Panc1 (cell line): ENCODE results near the gene SORL1. TPM values are rescaled to one million over a fixed set of nuclear protein-coding genes. Genes with fewer than 3 reads are reported as not detected.

Experiments
- ATAC-seq: fragments of 200-7000 bp; cut with Tn5 transposase; 2 replicates; pipeline ENCODE4 v1.9.1; 2020; ENCODE audit warnings: mild to moderate bottlenecking, moderate library complexity
- BruUV-seq: library from RNA; stranded (reverse); fragments of 400-500 nt; replicated peaks from 2 replicates; lab custom pipeline; 2021; lab: Mats Ljungman, UMichigan
- CTCF ChIA-PET: fragments of 300-600 bp; sonication (Branson Sonifier 250); formaldehyde crosslinking; loops from one replicate; lab custom pipeline; 2022; ENCODE audit warnings: antibody characterized with exemption; lab: Charles Lee
- POLR2A ChIA-PET: fragments of 300-600 bp; sonication (Branson Sonifier 250); formaldehyde crosslinking; loops from one replicate; lab custom pipeline; 2022; ENCODE audit warnings: antibody characterized with exemption; lab: Charles Lee
- DNase-seq: peaks from one replicate; pipeline ENCODE4 v3.0.0-alpha.2; 2010; ENCODE audit warnings: low read depth, low spot score
- H3K27ac ChIP-seq: 2 replicates; pipeline ENCODE4 v1.5.1; 2011; ENCODE audit warnings: mild to moderate bottlenecking, low read length, inconsistent platforms
- H3K27me3 ChIP-seq: fragments of 200-500 bp; sonication (Bioruptor generic); 2 replicates; pipeline ENCODE4 v1.6.0; 2014; ENCODE audit warnings: low read length, inconsistent platforms; ENCODE audit not compliant: control insufficient read depth, insufficient read depth
- H3K36me3 ChIP-seq: fragments of 200-500 bp; sonication (Bioruptor generic); 2 replicates; pipeline ENCODE4 v1.5.1; 2014; ENCODE audit warnings: inconsistent platforms, mild to moderate bottlenecking, low read length, moderate library complexity; ENCODE audit not compliant: control insufficient read depth, insufficient read depth
- H3K4me1 ChIP-seq: 2 replicates; pipeline ENCODE4 v1.5.1; 2011; ENCODE audit warnings: inconsistent platforms, mild to moderate bottlenecking, low read length, moderate library complexity; ENCODE audit not compliant: control insufficient read depth, insufficient read depth
- H3K4me3 ChIP-seq, 2 experiments: 2 replicates each; pipeline ENCODE4 v1.5.1; 2011 to 2012; ENCODE audit warnings: low read depth in 2 of 2, low read length in 2 of 2, mild to moderate bottlenecking in 2 of 2, inconsistent platforms in 1 of 2, moderate library complexity in 1 of 2
- H3K9me3 ChIP-seq: fragments of 200-500 bp; sonication (Bioruptor generic); 2 replicates; pipeline ENCODE4 v1.5.1; 2014; ENCODE audit warnings: low read depth, mild to moderate bottlenecking, inconsistent platforms, low read length, moderate library complexity; ENCODE audit not compliant: control insufficient read depth, insufficient read depth
- POLR2AphosphoS5 ChIP-seq: IDR thresholded peaks from 2 replicates; pipeline ENCODE4 v1.6.1; 2012; ENCODE audit warnings: mild to moderate bottlenecking, low read depth, low read length, moderate library complexity
- SIN3A ChIP-seq: IDR thresholded peaks from 2 replicates; pipeline ENCODE4 v1.6.1; 2012; ENCODE audit warnings: low read depth, mild to moderate bottlenecking, low read length, moderate library complexity, borderline replicate concordance; ENCODE audit not compliant: insufficient read depth
- TCF7L2 ChIP-seq: IDR thresholded peaks from 2 replicates; pipeline ENCODE4 v1.6.1; 2011; ENCODE audit warnings: mild to moderate bottlenecking, low read depth, low read length, inconsistent platforms
- in situ Hi-C: cut with HindIII; loops from 2 replicates; pipeline ENCODE4 v1.10.0; 2016; ENCODE audit warnings: low sequenced_read_pairs, low pct_unique_long_range_greater_than_20kb
- intact Hi-C: fragments of 100-400 bp; cut with micrococcal nuclease; formaldehyde crosslinking; loops from one replicate; pipeline ENCODE4 v1.10.0; 2022; ENCODE audit not compliant: unreplicated experiment
- total RNA-seq: library from RNA; stranded (reverse); gene quantifications from one replicate; pipeline ENCODE4 v1.2.1, GENCODE V29; 2021; ENCODE audit not compliant: unreplicated experiment
- TF ChIP-seq, protein P1 (sequence below), 2 experiments: IDR thresholded peaks; 2 replicates each; pipeline ENCODE4 v1.6.1; 2011 to 2012; ENCODE audit warnings: low read depth in 2 of 2, control low read depth in 1 of 2, low read length in 1 of 2, mild to moderate bottlenecking in 1 of 2, moderate library complexity in 1 of 2; ENCODE audit not compliant: insufficient read depth in 1 of 2
- TF ChIP-seq, protein P2 (sequence below): fragments of 450-650 bp; IDR thresholded peaks from 2 replicates; pipeline ENCODE4 v1.5.1; 2017; ENCODE audit warnings: mild to moderate bottlenecking

SORL1 gene
- total RNA-seq, 1 experiment from 2014 or later: 36.3 TPM

DNA sequence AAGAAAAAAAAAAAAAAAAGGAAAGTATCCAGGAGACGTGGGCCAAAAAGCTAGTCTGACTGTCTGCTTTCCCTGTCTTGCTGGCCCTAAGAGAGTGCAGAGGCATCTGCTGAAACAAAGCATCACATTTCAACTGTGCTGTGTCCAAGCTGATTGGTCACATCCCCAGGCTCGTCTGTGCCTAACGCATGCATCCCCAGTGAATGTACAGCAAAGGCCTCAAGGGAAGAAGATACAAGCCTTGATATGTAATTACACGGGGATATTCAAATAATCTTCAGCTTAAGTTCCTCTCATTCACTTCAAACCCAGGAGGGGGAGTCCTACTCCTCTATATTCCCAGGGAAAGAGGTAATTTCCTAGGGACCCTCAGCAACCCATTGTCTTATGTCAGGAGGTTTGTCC, 5.4 kb upstream of the SORL1 start:
- no peak for ATAC-seq
- no peak overlapping the region for H3K27ac ChIP-seq
- intact Hi-C loops: loop anchor here (2.0 kb wide), 1 partner anchor 144 kb away; no protein-coding TSS in a partner anchor
- no peaks in the 10 kb centered on the region for H3K36me3 ChIP-seq
- BruUV-seq: no TSS peak
- no peak for DNase-seq
- CTCF ChIA-PET: interaction anchor here (0.7 kb wide), 2 partner anchors 18 to 208 kb away, joined by 3 to 7 read pairs; no protein-coding TSS in a partner anchor
- no peak overlapping the region for H3K4me3 ChIP-seq
- no peaks in the 10 kb centered on the region for H3K9me3 ChIP-seq
- POLR2A ChIA-PET: interaction anchor here (0.6 kb wide), 1 partner anchor 80 kb away, joined by 6 read pairs; no protein-coding TSS in a partner anchor
- H3K4me1 ChIP-seq: peaks cover 10% of the 10 kb centered on the region
- TF ChIP-seq, protein P1, sequence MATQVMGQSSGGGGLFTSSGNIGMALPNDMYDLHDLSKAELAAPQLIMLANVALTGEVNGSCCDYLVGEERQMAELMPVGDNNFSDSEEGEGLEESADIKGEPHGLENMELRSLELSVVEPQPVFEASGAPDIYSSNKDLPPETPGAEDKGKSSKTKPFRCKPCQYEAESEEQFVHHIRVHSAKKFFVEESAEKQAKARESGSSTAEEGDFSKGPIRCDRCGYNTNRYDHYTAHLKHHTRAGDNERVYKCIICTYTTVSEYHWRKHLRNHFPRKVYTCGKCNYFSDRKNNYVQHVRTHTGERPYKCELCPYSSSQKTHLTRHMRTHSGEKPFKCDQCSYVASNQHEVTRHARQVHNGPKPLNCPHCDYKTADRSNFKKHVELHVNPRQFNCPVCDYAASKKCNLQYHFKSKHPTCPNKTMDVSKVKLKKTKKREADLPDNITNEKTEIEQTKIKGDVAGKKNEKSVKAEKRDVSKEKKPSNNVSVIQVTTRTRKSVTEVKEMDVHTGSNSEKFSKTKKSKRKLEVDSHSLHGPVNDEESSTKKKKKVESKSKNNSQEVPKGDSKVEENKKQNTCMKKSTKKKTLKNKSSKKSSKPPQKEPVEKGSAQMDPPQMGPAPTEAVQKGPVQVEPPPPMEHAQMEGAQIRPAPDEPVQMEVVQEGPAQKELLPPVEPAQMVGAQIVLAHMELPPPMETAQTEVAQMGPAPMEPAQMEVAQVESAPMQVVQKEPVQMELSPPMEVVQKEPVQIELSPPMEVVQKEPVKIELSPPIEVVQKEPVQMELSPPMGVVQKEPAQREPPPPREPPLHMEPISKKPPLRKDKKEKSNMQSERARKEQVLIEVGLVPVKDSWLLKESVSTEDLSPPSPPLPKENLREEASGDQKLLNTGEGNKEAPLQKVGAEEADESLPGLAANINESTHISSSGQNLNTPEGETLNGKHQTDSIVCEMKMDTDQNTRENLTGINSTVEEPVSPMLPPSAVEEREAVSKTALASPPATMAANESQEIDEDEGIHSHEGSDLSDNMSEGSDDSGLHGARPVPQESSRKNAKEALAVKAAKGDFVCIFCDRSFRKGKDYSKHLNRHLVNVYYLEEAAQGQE (IDR thresholded peaks at IDR 0.05; ENCODE audit: insufficient read depth in 1 of 2, low read depth in 2 of 2, low read length in 1 of 2): no peak
- TF ChIP-seq, protein P2, sequence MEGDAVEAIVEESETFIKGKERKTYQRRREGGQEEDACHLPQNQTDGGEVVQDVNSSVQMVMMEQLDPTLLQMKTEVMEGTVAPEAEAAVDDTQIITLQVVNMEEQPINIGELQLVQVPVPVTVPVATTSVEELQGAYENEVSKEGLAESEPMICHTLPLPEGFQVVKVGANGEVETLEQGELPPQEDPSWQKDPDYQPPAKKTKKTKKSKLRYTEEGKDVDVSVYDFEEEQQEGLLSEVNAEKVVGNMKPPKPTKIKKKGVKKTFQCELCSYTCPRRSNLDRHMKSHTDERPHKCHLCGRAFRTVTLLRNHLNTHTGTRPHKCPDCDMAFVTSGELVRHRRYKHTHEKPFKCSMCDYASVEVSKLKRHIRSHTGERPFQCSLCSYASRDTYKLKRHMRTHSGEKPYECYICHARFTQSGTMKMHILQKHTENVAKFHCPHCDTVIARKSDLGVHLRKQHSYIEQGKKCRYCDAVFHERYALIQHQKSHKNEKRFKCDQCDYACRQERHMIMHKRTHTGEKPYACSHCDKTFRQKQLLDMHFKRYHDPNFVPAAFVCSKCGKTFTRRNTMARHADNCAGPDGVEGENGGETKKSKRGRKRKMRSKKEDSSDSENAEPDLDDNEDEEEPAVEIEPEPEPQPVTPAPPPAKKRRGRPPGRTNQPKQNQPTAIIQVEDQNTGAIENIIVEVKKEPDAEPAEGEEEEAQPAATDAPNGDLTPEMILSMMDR: peak; percentile 51
- no peaks in the 10 kb centered on the region for H3K27me3 ChIP-seq
- in situ Hi-C loops: no loop called here

DNA sequence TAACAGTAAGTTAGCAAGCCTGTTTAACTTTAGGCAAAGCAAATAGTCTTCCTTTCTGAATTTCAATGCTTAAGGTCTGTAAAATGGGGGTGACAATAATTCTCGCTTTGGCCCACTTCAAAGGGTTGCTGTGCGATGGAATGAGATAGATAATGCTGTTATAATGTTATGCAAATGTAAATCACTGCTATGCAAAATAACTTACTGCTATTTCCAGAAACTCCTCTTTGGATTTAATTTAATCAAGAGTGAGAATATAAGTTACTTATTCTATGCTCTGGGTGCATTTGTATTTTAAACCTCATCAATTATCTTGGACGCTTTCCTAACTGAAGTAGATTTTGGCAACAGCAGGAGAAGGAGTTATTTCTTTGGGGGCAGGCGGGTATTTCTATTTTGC, 4.1 kb upstream of the SORL1 start:
- DNase-seq (no peak), ATAC-seq (no peak)
- intact Hi-C loops (no loop called here), in situ Hi-C loops (no loop called here)
- H3K9me3 ChIP-seq: no peaks in the 10 kb centered on the region
- CTCF ChIA-PET: no interaction called here
- no peaks in the 10 kb centered on the region for H3K36me3 ChIP-seq
- peaks cover 11% of the 10 kb centered on the region for H3K4me1 ChIP-seq
- BruUV-seq: no TSS peak
- H3K27ac ChIP-seq: no peak overlapping the region
- POLR2A ChIA-PET: no interaction called here
- no peak overlapping the region for H3K4me3 ChIP-seq
- TF ChIP-seq POLR2AphosphoS5: no peak
- TF ChIP-seq TCF7L2: no peak
- TF ChIP-seq, protein P2: no peak
- TF ChIP-seq, protein P1 (IDR thresholded peaks at IDR 0.05; ENCODE audit: insufficient read depth in 1 of 2, low read depth in 2 of 2, low read length in 1 of 2): no peak
- no peak for TF ChIP-seq SIN3A
- no peaks in the 10 kb centered on the region for H3K27me3 ChIP-seq
